ENCODE results near the gene CYFIP1.

Gene CYFIP1

DNA sequence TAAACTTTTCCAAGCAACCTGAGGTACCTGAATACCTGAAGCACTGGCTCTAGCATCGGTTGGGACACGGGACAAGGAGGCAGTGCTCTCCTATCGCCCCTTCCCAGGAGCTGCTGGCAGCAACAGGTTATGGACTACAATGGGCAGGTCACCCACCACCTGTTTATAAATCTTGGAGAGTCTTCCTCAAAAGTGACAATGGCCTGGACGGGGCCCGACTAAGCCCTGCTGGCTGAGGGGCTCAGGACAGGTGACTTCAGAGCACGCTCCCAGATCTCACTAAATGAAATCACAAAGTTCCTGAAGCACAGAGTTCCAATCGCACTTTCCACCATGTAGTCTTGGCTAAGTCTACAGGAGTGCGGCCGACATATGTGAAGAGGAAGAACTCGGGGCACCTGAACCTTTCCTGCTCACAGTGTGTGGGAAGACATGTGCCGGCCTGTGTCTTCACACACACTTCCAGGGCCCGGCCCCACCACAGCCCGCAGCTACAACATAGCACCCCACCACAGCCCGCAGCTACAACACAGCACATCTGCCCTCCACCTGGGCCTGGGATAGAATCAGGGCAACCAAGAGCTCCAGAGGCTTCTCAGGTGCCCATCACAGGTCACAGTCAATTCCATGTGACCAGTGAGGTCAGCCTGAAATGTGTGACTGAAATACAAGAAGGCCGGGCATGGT lies 12.9 kb downstream of the CYFIP1 start:
- no peak for DNase-seq

DNA sequence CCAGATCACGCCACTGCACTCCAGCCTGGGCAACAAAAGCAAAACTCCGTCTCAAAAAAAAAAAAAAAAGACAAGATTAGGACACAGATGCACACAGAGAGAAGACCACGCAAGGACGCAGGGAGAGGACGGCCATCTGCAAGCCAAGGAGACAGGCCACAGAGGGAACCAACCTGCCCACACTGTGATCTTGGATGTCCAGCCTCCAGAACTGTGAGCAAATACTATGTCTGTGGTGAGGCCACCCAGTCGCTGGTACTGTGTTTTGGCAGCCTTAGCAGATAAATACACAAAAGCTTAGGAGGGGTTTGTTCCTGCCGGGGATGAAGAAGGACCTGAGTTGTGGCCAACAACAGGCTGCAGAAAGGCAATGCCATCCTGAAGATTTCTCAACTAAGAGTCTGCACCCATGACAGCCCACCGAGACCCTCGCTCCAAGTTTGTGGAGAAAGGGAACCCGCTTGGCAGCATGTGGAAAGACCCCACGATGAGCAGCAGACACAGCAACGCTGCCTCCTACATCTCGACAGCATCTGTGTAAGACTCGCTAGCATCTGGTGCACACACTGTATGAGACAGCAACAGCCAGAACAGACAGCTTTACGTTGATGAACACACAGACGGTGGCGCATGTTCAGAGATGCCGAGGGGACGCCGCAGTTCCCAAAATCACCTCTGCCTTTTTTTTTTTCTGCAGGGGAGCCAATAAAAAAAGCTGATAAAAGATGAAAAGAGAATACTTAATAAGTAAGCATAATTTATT lies 13.7 kb downstream of the CYFIP1 start:
- DNase-seq, result no peak

DNA sequence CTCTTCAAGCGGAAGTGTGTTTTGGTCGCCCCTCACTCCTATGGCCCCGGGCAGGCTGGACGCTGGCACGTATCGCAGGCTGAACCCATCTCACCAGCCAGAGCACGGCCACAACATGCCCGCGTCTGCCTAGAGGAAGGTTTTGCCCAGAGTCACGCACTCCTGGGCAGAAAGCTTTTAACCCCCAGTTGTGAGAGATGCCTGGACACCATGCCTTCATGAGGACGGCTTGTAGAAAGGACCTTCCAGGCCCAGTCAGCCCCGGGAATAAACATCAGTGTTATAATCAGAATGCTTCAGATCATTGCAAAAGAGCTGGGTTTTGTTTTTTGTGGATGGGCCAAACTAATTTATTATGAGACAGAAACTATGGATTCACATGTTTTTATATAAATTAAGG lies 16.5 kb downstream of the CYFIP1 start:
- no peak for DNase-seq

DNA sequence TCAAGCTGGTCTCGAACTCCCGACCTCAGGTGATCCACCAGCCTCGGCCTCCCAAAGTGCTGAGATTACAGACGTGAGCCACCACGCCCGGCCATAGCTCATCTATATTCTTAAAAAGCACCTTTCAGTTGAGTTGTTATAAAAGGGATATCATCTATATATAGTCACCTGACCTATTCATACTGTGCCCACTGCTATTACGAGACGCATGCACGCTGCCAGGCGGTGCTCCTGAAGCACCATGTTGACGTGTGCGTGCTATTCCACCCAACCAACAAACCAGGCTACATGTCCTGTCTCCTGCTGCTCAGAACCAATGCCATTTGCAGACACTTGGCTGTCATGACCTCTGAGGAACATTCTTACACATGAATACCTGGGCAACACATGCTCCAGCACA lies 17.6 kb downstream of the CYFIP1 start:
- DNase-seq, result no peak

DNA sequence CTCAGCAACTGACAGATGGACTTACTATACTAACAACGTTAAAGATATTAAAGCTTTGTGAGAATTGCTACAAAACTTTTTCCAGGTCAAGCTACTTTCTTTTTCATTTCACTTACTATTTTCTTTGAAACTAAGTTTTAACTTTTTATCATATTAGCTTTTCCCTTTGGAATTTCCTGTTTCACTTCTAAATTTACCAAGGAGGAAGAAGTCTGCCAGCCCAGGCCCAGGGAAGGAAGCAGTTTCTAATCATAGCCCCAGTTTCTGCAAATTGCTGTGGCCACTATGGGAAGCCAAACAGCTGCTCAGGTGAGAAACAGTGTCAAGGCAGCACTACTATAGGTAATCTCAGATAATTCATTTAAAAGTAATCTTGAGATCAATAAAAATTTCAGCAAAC lies 18.4 kb downstream of the CYFIP1 start:
- DNase-seq, result no peak

DNA sequence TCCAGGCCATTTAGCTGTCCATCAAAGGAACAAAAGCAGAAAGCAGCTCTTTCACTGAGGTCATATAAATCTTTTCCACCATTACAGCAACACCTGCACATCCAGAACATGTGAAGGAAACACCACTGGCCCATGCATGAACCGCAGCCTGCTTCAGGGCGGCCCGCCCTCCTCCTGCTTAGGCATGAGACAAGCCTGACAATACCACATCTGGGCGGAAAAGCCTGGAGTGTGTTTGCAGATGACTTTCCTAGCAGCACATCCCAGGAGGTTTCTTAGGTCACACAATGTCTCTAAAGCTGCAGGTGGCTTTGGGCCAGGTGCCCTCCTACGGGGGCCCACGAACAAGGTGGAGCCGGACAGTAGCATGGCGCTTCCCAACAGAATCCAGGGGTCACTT lies 19.6 kb downstream of the CYFIP1 start:
- DNase-seq, result no peak

DNA sequence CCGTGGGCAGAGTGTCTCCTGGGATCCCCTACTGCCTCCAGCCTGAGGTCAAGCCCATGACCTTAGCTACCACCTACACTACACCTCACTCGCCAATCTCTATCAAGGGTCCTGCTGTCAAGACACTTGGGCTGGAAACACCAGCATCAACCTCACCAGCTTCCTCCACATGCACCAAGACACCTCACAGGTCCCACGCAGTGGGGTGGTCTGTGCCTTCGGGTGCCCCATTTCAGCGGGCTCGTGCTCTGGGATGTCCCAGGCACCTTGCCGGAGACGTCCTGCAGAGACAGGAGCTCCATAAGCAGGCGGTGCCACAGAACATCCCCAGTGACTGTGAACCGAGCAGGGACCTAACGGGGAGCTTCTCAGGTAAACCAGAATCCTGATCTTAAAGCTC lies 20.0 kb downstream of the CYFIP1 start:
- no peak for DNase-seq

DNA sequence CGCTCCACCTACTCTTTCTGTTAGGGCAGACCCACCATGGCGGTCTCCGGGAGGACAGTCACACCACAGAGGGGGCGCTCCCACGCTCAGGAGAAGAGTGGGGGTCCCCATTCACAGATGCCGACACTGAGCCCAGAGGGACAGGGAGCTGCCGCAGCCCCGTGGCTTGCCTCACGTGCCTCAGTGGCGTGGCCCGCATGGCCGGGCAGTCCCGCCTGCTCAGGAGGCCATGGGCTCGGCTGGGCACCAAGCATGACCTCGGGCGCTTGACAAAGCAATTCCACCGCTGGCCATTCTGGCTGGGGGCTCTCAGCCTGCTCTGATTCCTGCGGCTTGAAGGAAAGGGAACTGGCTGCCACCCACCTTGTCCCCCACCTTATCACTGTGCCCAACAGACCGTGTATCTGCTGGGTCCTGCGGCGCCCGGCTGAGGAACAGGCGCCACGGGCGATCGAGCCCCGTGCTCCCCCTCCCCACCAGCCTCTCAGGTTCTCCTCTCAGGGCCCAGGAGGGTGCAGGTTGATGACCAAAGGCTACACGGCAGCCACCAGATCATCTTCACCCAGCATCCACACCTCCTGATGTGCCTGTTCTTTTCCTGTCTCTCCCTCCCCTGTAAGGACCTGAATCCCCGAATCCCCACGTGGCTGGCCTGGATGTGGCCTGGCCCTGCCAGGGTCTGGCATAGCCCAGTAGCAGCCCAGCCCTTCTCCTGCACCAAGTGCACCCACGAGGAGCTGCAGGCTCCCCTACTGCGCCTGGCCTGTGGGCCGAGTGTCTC lies 20.7 kb downstream of the CYFIP1 start:
- no peak for DNase-seq

DNA sequence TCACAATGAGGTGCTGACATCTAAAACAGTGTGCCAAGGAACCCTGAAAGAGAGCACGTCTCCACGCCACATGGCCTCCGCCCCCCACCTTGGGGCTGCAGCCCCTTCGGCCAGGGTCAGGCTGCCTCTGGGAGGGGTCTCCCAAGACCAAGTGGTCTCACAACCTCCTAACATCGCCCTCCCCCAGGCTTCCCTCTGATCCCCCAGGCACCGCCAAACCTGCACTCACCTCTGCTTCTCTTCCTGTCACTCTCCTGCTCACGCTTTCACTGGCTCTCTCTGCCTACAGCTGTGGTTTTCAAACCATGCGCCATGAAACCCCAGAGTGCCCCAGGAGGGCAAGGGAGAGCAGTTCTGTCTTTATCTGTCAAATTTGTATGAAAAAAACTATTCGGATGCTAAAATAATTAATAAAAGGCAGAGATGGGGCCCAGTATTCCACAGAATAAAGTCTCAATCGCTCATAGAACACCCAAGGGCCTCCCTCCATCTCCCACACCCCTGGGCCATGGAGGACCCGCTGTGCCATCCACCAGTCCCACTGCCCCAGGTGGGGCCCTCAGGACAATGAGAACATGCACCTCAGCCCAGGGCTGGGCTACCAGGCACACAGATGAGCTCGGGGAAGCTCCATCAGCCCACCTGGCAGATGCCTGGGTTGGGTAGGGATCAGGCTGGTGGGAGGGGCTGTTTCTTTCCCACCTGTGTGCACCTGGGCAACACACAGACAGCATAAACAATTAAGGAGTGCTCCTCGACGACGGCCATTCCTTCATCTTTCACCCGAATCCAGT lies 21.5 kb downstream of the CYFIP1 start:
- DNase-seq, result no peak

DNA sequence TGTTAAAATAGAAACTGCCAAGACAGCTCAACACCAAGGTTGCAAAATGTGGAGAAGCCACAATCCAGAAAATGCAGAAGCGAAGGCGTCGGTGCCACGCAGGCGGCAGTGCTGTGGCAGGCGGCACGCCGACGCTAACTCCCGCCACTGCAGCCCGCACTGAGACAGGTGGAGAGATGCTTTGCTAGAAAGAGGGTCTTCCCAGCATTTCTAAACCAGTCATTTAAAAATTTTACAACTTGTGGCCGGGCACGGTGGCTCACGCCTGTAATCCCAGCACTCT lies 23.2 kb downstream of the CYFIP1 start:
- no peak for DNase-seq

DNA sequence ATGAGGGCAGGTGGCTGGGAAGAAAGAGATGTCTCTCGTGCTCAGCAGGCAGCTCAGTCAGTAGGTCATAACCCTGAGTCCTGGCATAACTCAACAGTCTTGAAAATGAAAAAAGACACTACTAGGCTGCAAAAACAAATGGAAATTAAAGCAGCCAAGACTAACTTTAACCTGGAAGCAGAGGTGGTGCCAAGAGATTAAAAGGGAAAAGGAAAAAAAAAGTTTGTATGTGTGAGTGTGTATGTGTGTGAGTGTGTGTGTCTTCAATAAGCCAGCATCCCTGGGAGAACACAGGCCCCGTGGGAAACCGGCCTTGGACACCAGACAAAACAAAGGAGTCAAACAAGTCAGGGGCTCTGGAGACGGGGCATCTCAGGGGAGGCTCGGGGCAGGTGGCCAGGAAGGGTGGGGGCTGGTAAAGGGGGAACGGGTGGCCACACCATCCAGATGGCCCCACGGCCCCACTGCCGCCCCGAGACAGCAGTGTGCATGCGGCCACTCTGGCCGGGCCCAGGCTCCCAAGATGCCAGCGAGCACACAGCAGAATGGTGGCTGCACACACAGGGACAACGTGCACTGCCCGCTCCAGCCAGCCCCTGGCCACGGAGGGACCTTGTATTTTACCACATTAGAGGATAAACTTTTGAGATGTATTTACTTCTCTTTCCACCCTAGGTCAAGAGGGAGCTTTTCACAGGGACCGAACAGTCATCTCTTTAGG lies 23.8 kb downstream of the CYFIP1 start:
- no peak for DNase-seq

DNA sequence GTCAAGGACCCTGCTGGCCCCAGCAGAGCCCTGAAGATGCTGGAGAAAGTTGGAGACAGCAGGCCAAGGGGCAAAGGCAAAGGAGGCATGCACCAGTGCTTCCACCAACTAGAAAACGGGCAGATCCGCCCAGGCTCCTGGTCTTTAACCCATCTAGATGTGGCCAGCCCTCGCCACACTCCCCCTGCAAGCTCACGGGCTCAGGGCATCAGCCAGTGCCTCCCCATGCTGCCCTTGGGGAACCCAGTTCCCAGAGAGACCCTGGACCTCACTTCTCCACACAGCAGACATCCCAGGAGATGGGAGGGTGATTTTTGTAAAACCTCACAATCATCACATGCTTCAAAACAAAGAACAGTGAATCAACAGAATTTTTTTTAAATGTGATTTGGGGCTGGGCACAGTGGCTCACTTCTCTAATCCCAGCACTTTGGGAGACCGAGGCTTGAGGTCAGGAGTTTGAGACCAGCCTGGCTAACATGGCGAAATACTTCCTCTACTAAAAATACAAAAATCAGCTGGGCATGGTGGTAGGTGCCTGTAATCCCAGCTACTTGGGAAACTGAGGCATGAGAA lies 24.5 kb downstream of the CYFIP1 start:
- DNase-seq, result no peak

DNA sequence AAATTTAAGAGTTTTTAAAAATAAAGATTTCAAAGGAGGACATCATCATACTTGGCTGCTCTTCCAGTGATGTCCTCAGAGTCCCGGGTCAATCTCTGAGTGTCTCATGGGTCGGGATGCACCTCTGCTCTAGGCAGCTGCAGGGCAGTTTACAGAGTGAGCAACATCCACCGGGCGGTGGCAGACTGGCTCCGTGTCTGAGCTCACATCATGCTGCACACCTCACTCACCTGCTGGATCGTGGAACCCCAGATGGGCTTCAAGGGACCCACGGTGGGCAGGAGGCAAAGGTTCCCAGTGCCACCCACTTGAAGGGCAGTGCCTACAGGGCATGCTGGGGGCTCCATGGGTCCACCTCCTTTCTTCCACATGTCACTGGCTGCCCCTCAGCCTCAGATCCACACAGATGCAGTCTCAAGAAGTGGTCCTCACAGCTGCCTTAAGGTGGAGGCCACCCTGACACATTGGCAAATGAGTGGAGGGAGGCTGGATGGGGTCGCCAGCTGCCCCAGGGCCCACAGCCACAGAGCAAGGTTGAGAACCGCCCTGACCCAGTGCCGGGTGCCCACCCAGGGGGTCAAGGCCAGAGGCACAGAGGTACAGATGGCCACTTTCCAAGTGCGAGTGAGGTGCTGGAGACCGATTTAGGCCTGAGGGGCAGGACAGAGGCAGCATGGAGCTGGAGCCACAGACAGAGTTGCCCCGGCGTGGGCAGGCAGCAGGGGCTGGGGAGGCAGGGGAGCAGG lies 25.2 kb downstream of the CYFIP1 start:
- DNase-seq, result no peak

DNA sequence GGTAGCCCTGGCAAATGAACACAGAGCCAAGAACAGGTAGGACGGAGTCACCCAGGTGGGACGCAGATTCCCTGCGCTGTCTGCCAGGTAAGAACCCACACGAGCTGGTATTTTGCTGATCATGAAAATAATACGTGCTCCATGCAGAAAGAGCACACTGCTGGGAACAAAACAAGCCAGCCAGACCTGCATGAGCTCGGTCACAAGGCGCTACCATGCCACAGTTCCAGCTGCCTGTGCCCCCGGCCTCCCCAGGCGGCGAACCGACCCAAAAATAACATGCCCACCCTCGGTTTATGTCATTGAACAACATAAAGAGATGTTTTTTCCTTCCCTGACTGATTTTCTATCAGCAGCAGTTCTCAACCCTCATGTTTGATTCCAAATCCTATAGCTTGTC lies 25.8 kb downstream of the CYFIP1 start:
- DNase-seq, result no peak

DNA sequence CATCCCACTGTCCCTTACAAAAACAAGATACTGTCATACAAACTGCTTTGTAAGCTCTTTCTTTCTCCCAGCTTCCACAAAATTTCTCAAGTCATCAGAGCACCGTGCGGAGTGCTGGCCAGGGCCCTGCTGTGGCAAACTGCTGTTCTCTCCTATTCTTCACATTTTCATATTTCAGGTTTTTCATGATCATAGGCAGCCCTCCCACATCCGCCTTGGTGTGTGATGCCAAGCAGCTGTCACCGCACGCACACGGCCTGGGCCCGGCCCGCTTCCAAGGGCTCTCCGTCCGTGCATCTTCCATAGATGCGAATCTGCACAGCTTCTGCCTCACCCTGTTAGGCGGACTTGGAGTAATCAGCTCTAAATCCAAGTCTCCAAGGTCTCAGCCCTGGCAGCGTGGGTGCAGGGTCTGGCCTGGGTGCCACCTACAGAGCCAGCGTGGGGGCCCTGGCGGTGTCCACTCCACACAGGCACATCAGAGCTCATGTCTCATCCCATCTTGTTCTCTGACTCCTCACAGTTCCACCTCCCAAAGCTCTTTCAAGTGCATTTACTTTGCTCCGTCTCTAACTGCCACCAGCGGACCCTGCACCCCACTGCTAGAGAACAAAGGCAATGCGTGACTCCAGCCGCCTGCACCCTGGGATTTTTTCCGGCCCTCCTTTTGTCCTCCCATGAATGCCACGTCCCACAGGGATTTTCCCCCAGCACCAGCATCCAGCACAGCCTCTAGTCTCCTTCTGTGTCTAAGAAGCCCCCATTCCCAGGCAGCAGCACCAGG lies 27.2 kb downstream of the CYFIP1 start:
- no peak for DNase-seq

DNA sequence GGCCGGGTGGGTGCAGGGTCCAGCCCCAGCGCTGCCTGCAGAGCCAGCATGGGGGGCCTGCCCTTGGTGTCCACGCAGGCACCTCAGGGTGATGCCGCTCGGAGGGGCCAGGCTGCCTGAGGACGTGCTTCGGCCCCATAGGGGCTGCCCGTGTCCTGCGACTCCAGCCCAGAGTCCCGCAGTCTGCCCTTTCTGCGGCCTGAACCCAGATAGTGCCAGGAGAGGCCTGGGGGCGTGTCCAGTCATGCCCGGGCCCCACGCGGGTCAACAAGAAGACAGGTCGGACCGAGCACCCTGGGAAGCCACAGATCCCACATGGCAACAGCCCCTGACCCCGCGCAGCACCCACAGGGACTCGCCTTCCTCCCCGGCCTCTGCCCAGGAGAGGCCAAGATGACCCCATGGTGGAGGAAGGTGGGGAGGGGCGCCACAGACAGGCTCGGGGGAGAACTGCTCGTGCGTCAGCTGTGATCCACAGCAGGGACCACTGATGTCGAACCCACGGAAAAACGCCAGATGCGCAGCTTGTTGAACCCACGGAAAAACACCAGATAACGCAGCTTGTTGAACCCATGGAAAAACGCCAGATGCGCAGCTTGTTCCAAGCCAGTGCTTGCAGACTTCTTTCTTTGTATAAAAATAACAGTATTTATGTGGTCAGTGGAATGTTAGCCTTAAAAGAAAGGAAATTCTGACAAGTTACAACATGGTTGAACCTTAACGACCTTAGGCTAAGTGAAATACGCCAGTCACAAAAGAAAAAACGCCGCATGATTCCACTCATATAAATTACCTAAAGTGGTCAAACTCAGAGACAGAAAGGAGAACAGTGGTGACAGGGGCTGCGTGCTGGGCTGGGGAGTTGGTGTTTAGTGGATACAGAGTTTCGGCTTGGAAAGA lies 28.5 kb downstream of the CYFIP1 start:
- DNase-seq, result no peak

DNA sequence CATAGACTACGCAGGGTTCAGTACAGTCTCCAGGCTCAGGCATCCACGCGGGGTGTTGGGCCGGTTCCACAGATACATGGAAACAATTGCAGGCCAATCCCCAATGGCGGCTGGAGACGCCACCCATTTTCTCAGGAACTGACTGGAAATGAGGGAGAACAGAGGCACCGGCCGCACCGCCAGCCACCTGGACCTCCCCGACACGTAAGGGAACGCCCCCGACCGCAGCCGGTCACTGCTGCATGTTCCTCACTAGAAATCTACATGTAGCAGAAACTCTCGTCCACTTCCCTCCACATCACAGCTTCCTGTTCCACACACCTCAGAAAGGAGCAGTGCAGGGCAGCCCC lies 29.2 kb downstream of the CYFIP1 start:
- DNase-seq, result no peak

DNA sequence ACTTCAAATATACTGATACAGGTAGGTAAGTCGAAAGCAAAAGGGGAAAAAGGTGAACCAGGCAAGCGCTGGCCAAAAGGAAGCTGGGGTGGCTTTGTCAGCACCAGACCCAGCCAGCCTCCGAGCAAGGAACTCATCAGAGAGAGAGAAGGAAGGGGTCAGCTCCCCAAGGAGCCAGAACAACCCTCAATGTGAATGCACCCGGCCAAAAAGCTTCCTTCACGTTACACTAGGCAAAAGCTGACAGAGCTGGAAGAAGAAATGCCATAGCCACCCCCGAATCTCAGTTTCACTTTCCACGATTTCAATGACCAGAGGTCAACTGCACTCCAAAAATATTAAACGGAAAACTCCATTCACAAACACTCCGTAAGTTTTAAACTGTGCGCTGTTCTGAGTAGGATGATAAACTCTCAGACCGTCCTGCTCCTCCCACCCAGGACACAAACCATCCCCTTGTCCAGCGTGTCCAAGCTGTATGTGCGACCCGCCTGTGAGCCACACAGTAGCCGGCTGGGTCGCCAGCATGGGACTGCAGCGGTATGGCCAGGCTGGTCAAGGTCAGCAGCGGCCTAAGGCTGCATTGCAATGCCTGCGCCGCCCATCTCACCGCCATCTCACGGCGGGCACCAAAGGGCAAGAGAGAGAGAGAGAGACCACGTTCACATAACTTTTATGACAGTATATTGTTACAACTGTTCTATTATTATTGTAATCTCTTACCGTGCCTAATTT lies 29.7 kb downstream of the CYFIP1 start:
- DNase-seq, result no peak

DNA sequence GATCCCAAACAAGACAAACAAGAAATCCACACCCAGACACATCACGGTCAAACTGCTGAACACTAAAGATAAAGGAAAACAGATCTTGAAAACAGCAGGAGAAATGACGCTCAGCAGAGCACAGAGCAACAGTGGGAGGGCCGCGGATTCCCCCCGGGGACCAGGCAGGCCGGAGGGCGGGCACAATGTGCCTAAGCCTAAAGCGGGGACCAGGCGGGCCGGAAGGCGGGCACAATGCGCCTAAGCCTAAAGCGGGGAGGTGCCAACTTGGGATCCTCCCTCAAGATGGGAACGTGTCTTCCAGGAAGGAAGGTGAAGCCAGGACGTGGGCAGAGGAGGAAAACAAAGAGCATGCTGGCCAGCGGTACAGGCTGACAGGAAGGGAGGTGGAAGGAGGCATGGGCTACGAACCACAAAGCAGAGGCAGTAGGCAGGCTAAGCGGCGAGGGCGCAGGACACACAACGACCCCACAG lies 31.1 kb downstream of the CYFIP1 start:
- DNase-seq, result no peak
